ENCODE measurements around the gene PRR5L. TPM values are rescaled to one million over a fixed set of nuclear protein-coding genes. Genes with fewer than 3 reads are reported as not detected.

PRR5L gene
- total and polyA plus RNA-seq, 2 experiments from 2014 or later: 3.1 to 8.9 TPM

GRCh38 chr11:36467012-36467411 lies 170.9 kb downstream of the PRR5L start (continued):
- no peak for TF ChIP-seq ZNF462 (CRISPR knock-in tag; IDR thresholded peaks at IDR 0.05)
- no peak for TF ChIP-seq POLR2AphosphoS5 (IDR thresholded peaks at IDR 0.05; ENCODE audit: low read depth)
- TF ChIP-seq EZH2 (IDR thresholded peaks at IDR 0.05; ENCODE audit: low read depth, unreplicated experiment): no peak
- no peak for TF ChIP-seq ETS1 (IDR thresholded peaks at IDR 0.05)
- TF ChIP-seq REST (IDR thresholded peaks at IDR 0.05; ENCODE audit: unreplicated experiment): no peak
- TF ChIP-seq CREB1 (CRISPR knock-in tag; IDR thresholded peaks at IDR 0.05; ENCODE audit: low read depth): no peak
- no peak for TF ChIP-seq ZNF331 (CRISPR knock-in tag; IDR thresholded peaks at IDR 0.05; ENCODE audit: low read depth)
- TF ChIP-seq JUNB (IDR thresholded peaks at IDR 0.05; ENCODE audit: unreplicated experiment): no peak
- TF ChIP-seq ZNF114 (CRISPR knock-in tag; IDR thresholded peaks at IDR 0.05): no peak
- TF ChIP-seq NANOG (IDR thresholded peaks at IDR 0.05; ENCODE audit: borderline replicate concordance): no peak
- TF ChIP-seq STAT1 (IDR thresholded peaks at IDR 0.05; ENCODE audit: unreplicated experiment): no peak

Data from GM23338 (cell line).